Measurements from ENCODE around the gene ZNF200.
A peak's percentile ranks its signal among the peaks of the same experiment; 100 is the strongest.

GRCh38 chr16:3282103-3282729 is 47.3 kb upstream of the ZNF200 start:
- peak; percentile 20 for TF ChIP-seq CTCF (IDR thresholded peaks at IDR 0.05; ENCODE audit: borderline replicate concordance, extremely low read depth, low read length, poor library complexity, severe bottlenecking)
- no peak for TF ChIP-seq EZH2 (IDR thresholded peaks at IDR 0.05; ENCODE audit: borderline replicate concordance, low read depth, low read length, severe bottlenecking)
